ENCODE measurements around the gene TSPYL4.

The TSPYL4 gene

GRCh38 chr6:116268589-116269293 is 14.9 kb upstream of the TSPYL4 start:
- no peak overlapping the region for H3K27ac ChIP-seq
- no peak for TF ChIP-seq ZFX (IDR thresholded peaks at IDR 0.05; ENCODE audit: borderline replicate concordance)
- TF ChIP-seq CTCF (IDR thresholded peaks at IDR 0.05) = peak; percentile 94

- no peak overlapping the region for H3K27ac ChIP-seq
- TF ChIP-seq ZFX (IDR thresholded peaks at IDR 0.05; ENCODE audit: borderline replicate concordance) (no peak), CTCF (IDR thresholded peaks at IDR 0.05) (no peak)
Measured at GRCh38 chr6:116267836-116268588, 14.1 kb upstream of the TSPYL4 start.

- no peak for TF ChIP-seq CTCF (IDR thresholded peaks at IDR 0.05)
- no peak for TF ChIP-seq ZFX (IDR thresholded peaks at IDR 0.05; ENCODE audit: borderline replicate concordance)
- no peak overlapping the region for H3K27ac ChIP-seq
Measured at GRCh38 chr6:116266803-116267202, 12.9 kb upstream of the TSPYL4 start.

DNA sequence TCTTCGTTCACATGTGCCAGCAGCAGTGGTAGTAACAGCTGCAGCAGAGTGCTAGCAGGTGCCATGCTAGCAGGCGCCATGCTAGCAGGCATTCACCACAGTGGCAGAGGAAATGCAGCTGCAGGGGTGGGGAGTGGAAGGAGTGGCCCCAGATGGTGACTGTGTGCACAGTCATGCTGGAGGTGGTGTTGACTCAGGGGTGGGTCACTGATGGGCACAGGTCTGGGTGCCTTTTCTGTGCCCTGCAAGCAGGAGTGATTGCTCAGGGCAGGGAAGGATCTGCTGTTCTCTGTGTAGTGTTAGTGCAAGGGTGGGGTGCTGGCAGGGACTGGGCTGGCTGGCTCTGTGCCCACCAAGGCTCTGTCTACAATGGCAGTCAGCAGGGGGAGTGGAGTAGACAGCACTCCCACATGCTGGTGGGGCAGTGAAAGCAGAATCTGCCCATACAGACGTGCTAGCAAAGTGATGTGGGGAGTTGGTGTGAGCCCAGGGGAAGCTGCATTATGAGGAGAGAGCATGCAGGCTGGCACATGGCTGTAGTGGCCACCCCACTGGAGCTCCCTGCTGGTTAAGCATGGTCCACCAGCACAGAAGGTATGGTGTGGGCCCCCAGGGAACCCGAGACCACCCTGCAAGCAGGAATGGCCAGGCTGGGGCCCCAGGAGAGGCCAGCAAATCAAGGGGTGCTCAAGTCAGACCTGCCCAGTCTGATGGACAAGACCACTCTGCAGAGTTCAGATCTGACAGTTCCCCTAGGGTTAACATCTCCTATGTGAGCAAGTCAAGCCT is 11.4 kb upstream of the TSPYL4 start:
- H3K27ac ChIP-seq = no peak overlapping the region
- no peak for TF ChIP-seq ZFX (IDR thresholded peaks at IDR 0.05; ENCODE audit: borderline replicate concordance)
- TF ChIP-seq CTCF (IDR thresholded peaks at IDR 0.05) = no peak

DNA sequence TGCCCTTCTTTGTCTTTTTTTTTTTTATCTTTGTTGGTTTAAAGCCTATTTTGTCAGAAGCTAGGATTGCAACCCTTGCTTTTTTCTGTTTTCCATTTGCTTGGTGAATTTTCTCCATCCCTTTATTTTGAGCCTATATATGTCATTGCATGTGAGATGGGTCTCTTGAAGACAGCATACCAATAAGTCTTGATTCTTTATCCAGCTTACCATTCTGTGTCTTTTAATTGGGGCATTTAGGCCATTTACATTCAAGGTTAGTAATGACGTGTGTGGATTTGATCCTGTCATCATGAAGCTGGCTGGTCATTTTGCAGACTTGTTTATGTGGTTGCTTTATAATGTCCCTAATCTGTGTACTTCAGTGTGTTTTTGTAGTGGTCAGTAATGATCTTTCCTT is 9.5 kb upstream of the TSPYL4 start:
- no peak overlapping the region for H3K27ac ChIP-seq

GRCh38 chr6:116258520-116258919 is 4.6 kb upstream of the TSPYL4 start:
- H3K27ac ChIP-seq = no peak overlapping the region
- no peak for TF ChIP-seq CTCF (IDR thresholded peaks at IDR 0.05)
- TF ChIP-seq ZFX (IDR thresholded peaks at IDR 0.05; ENCODE audit: borderline replicate concordance) = no peak

More for the DNA sequence above, 9.5 kb upstream of the TSPYL4 start:
- TF ChIP-seq ZFX (IDR thresholded peaks at IDR 0.05; ENCODE audit: borderline replicate concordance) (no peak), CTCF (IDR thresholded peaks at IDR 0.05) (no peak)

All from 22Rv1 (cell line).